H9 (cell line): ENCODE results near the gene TMEM273. TPM values are rescaled to one million over a fixed set of nuclear protein-coding genes. Genes with fewer than 3 reads are reported as not detected.

Experiments used
- DNase-seq: peaks from one replicate; pipeline ENCODE4 v3.0.0-alpha.2; 2017
- H2AFZ ChIP-seq: one replicate; pipeline ENCODE4 v1.6.1; 2013; ENCODE audit warnings: mild to moderate bottlenecking, low read length, control low read depth, moderate library complexity
- H2AK5ac ChIP-seq: 2 replicates; pipeline ENCODE4 v1.6.1; 2013; ENCODE audit warnings: low read length, control low read depth, mixed read lengths; ENCODE audit not compliant: insufficient read length
- H2BK120ac ChIP-seq: one replicate; pipeline ENCODE4 v1.6.1; 2013; ENCODE audit warnings: low read depth, mild to moderate bottlenecking, low read length, control low read depth, inconsistent platforms; ENCODE audit not compliant: poor library complexity, severe bottlenecking
- H2BK12ac ChIP-seq: 2 replicates; pipeline ENCODE4 v1.6.1; 2013; ENCODE audit warnings: low read length, control low read depth, mixed read lengths, low read depth; ENCODE audit not compliant: insufficient read length
- H2BK15ac ChIP-seq: 2 replicates; pipeline ENCODE4 v1.6.1; 2013; ENCODE audit warnings: low read depth, low read length, control low read depth
- H2BK20ac ChIP-seq: one replicate; pipeline ENCODE4 v1.6.1; 2013; ENCODE audit warnings: low read depth, mild to moderate bottlenecking, low read length, control low read depth, inconsistent platforms; ENCODE audit not compliant: poor library complexity, severe bottlenecking
- H2BK5ac ChIP-seq: 2 replicates; pipeline ENCODE4 v1.6.1; 2013; ENCODE audit warnings: low read length, control low read depth, mixed read lengths; ENCODE audit not compliant: insufficient read length
- H3K14ac ChIP-seq: 2 replicates; pipeline ENCODE4 v1.6.1; 2013; ENCODE audit warnings: low read length, control low read depth; ENCODE audit not compliant: insufficient read depth
- H3K18ac ChIP-seq: 2 replicates; pipeline ENCODE4 v1.6.1; 2013; ENCODE audit warnings: low read depth, mild to moderate bottlenecking, mixed read lengths, low read length, control low read depth; ENCODE audit not compliant: insufficient read length
- H3K23ac ChIP-seq: 2 replicates; pipeline ENCODE4 v1.6.1; 2013; ENCODE audit warnings: low read length, control low read depth, mixed read lengths, low read depth; ENCODE audit not compliant: insufficient read length
- H3K23me2 ChIP-seq: 2 replicates; pipeline ENCODE4 v1.6.1; 2013; ENCODE audit warnings: low read depth, mild to moderate bottlenecking, mixed read lengths, low read length, control low read depth; ENCODE audit not compliant: insufficient read length, poor library complexity, severe bottlenecking
- H3K27ac ChIP-seq: 2 replicates; pipeline ENCODE4 v1.5.1; 2013; ENCODE audit warnings: low read length, control low read depth, mixed read lengths, low read depth; ENCODE audit not compliant: insufficient read length
- H3K27me3 ChIP-seq: 2 replicates; pipeline ENCODE4 v1.6.1; 2013; ENCODE audit warnings: low read length, control low read depth, inconsistent platforms; ENCODE audit not compliant: insufficient read depth
- H3K4ac ChIP-seq: 2 replicates; pipeline ENCODE4 v1.6.1; 2013; ENCODE audit warnings: low read depth, mild to moderate bottlenecking, control low read depth, inconsistent platforms, low read length, moderate library complexity
- H3K4me1 ChIP-seq: 2 replicates; pipeline ENCODE4 v1.6.1; 2013; ENCODE audit warnings: low read length, control low read depth, inconsistent platforms; ENCODE audit not compliant: insufficient read depth
- H3K4me2 ChIP-seq: 2 replicates; pipeline ENCODE4 v1.6.1; 2013; ENCODE audit warnings: low read length, control low read depth, mixed read lengths; ENCODE audit not compliant: insufficient read length, insufficient read depth
- H3K56ac ChIP-seq: 2 replicates; pipeline ENCODE4 v1.6.1; 2013; ENCODE audit warnings: low read depth, mild to moderate bottlenecking, mixed read lengths, low read length, control low read depth; ENCODE audit not compliant: insufficient read length
- H3K79me1 ChIP-seq: 2 replicates; pipeline ENCODE4 v1.6.1; 2013; ENCODE audit warnings: low read depth, mild to moderate bottlenecking, moderate library complexity, low read length, control low read depth, inconsistent platforms; ENCODE audit not compliant: insufficient read depth, poor library complexity, severe bottlenecking
- H3K79me2 ChIP-seq: 2 replicates; pipeline ENCODE4 v1.6.1; 2013; ENCODE audit warnings: low read length, control low read depth, inconsistent platforms; ENCODE audit not compliant: insufficient read depth
- H3K9ac ChIP-seq: 2 replicates; pipeline ENCODE4 v1.6.1; 2013; ENCODE audit warnings: low read length, control low read depth, mixed read lengths; ENCODE audit not compliant: insufficient read length; ENCODE audit errors: extremely low read depth
- H3K9me3 ChIP-seq: one replicate; pipeline ENCODE4 v1.6.1; 2013; ENCODE audit warnings: low read depth, low read length, inconsistent platforms; ENCODE audit not compliant: control insufficient read depth
- H3T11ph ChIP-seq: one replicate; pipeline ENCODE4 v1.6.1; 2013; ENCODE audit warnings: mild to moderate bottlenecking, low read length, control low read depth, inconsistent platforms
- H4K20me1 ChIP-seq: one replicate; pipeline ENCODE4 v1.6.1; 2013; ENCODE audit not compliant: control insufficient read depth, insufficient read length, insufficient read depth
- H4K5ac ChIP-seq: 2 replicates; pipeline ENCODE4 v1.6.1; 2013; ENCODE audit warnings: low read depth, mild to moderate bottlenecking, mixed read lengths, low read length, control low read depth; ENCODE audit not compliant: insufficient read length
- H4K8ac ChIP-seq: replicated peaks from 2 replicates; pipeline ENCODE4 v1.6.1; 2013; ENCODE audit warnings: low read length, control low read depth, mixed read lengths, low read depth; ENCODE audit not compliant: insufficient read length
- H4K91ac ChIP-seq: 2 replicates; pipeline ENCODE4 v1.6.1; 2013; ENCODE audit warnings: low read depth, mild to moderate bottlenecking, moderate library complexity, mixed read lengths, low read length, control low read depth; ENCODE audit not compliant: insufficient read length
- H3K27ac Mint-ChIP-seq, 3 experiments: 2 replicates in 2 of 3; 3 replicates in 1 of 3; pipeline ENCODE4 v1.8.0; 2020 to 2021; ENCODE audit warnings: mixed read lengths in 3 of 3, mild to moderate bottlenecking in 1 of 3, moderate library complexity in 1 of 3
- H3K27me3 Mint-ChIP-seq: 2 replicates; pipeline ENCODE4 v1.8.0; 2021; ENCODE audit warnings: low read depth, mild to moderate bottlenecking, moderate library complexity, mixed read lengths
- H3K36me3 Mint-ChIP-seq, 3 experiments: 2 replicates in 2 of 3; 3 replicates in 1 of 3; pipeline ENCODE4 v1.8.0; 2020 to 2021; ENCODE audit warnings: low read depth in 3 of 3, mixed read lengths in 3 of 3; ENCODE audit not compliant: insufficient read depth in 1 of 3
- H3K4me1 Mint-ChIP-seq, 2 experiments: 2 replicates each; pipeline ENCODE4 v1.8.0; 2020; ENCODE audit warnings: mixed read lengths in 2 of 2
- H3K4me3 Mint-ChIP-seq, 2 experiments: 2 replicates in 1 of 2; 3 replicates in 1 of 2; pipeline ENCODE4 v1.8.0; 2020 to 2021; ENCODE audit warnings: mild to moderate bottlenecking in 2 of 2, mixed read lengths in 2 of 2, moderate library complexity in 1 of 2
- H3K9me3 Mint-ChIP-seq, 2 experiments: 2 replicates in 1 of 2; 3 replicates in 1 of 2; pipeline ENCODE4 v1.8.0; 2020; ENCODE audit warnings: mild to moderate bottlenecking in 2 of 2, mixed read lengths in 2 of 2, moderate library complexity in 1 of 2
- CTCF ChIP-seq: fragments of 200-600 bp; sonication (generic); conservative IDR thresholded peaks from 3 replicates; pipeline ENCODE4 v1.8.0; 2021; ENCODE audit warnings: antibody characterized with exemption, mild to moderate bottlenecking
- WGBS: extraction: QIAGEN DNeasy Blood & Tissue Kit; methylation state at CpG from one replicate; pipeline ENCODE4 v1.1.7; 2013; ENCODE audit warnings: missing lambda C conversion rate, low lambda C conversion rate, mixed read lengths; ENCODE audit not compliant: insufficient read length; ENCODE audit errors: extremely low coverage; 5-methylcytosine and 5-hydroxymethylcytosine counted together
- total RNA-seq: library from RNA; stranded (reverse); gene quantifications from 2 replicates; pipeline ENCODE4 v1.2.1, GENCODE V29; 2021

TMEM273 gene
- total RNA-seq, 1 experiment from 2014 or later: not detected

DNA sequence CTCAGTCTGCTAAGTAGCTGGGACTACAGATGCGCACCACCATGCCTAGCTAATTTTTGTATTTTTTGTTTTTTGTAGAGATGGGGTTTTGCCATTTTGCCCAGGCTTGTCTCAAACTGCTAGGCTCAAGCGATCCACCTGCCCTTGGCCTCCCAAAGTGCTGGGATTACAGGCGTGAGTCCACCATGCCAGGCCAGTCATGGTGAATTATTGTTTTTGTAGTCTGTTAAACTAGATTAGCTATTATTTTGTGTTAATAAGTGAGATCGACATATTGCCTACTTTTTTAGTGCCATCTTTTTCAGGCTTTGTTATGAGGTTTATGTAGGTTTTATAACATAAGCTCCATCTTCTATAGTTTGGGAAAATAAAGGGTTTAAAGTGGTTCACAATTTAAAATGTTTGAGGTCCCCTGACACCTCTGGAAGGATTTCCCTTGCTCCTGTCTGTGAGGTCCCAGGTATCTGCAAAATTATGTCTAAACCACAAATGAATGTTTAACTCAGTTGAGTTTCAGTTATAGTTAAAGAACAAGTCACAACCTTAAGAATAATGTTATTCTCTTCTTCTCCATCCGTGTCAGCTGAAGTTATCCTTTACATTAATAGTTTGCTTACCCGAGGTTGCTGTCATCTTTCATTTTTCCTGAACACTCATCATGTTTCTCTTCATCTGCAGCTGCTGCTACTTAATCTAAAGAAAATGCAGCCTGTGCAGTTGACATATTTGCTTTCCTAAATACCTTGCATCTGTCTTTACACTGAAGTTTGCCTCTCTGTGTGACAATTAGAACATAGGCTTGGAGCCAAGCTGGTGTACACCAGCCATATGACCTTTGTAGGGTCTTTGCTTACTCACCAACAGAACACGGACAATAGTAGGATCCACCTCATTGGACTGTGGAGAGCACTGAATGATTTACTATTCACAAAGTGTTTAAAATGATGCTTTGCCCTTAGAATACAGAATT, 63.9 kb downstream of the TMEM273 start:
- H2BK5ac ChIP-seq: no peak overlapping the region
- H2AK5ac ChIP-seq: no peak overlapping the region
- Mint-ChIP-seq H3K4me1 (peaks cover 0 to 2% of the 10 kb centered on the region in 2 experiments; a peak in 1 of 4 replicates), H3K4me3 (no peak overlapping the region), H3K9me3 (peaks cover 0 to 2% of the 10 kb centered on the region in 2 experiments; a peak in 2 of 5 replicates), H3K27me3 (peaks cover 11% of the 10 kb centered on the region), H3K36me3 (no peaks in the 10 kb centered on the region), H3K27ac (no peak overlapping the region)
- no peak for DNase-seq
- TF ChIP-seq CTCF: no peak
- H4K20me1 ChIP-seq: no peaks in the 10 kb centered on the region
- no peaks in the 10 kb centered on the region for H3K4me1 ChIP-seq
- H3K27ac ChIP-seq: no peak overlapping the region
- no peak overlapping the region for H3K4ac ChIP-seq
- no peaks in the 10 kb centered on the region for H3K79me2 ChIP-seq
- H4K8ac ChIP-seq: no peak overlapping the region
- no peaks in the 10 kb centered on the region for H3K9me3 ChIP-seq
- no peak overlapping the region for H3K18ac ChIP-seq
- H3K4me2 ChIP-seq: no peak overlapping the region
- no peak overlapping the region for H2BK12ac ChIP-seq
- H4K5ac ChIP-seq: no peak overlapping the region
- no peak overlapping the region for H3K9ac ChIP-seq
- no peaks in the 10 kb centered on the region for H3K79me1 ChIP-seq
- no peak overlapping the region for H2BK20ac ChIP-seq
- H2AFZ ChIP-seq: no peak overlapping the region
- no peak overlapping the region for H3K56ac ChIP-seq
- no peak overlapping the region for H3K23ac ChIP-seq
- no peaks in the 10 kb centered on the region for H3K27me3 ChIP-seq
- no peaks in the 10 kb centered on the region for H3K23me2 ChIP-seq
- H4K91ac ChIP-seq: no peak overlapping the region
- WGBS: no CpG with 5 or more reads among the region's 7 CpGs
- no peak overlapping the region for H2BK15ac ChIP-seq
- H3K14ac ChIP-seq: no peak overlapping the region
- no peak overlapping the region for H3T11ph ChIP-seq
- no peak overlapping the region for H2BK120ac ChIP-seq
